ENCODE measurements around the gene BOLA2. TPM values are rescaled to one million over a fixed set of nuclear protein-coding genes. Genes with fewer than 3 reads are reported as not detected.

BOLA2 gene
- total RNA-seq, 1 donor from 2014 or later: 24.7 TPM

Small RNAs within 50 kb of the gene (small RNA-seq; reads per million reads assigned to genes)
- gene AC133555.2: not detected

Other genes with a start within 250 kb of the BOLA2 start
- gene NPIPB11, start 47.6 kb downstream of the BOLA2 start, total RNA-seq (ENCODE audit: low replicate concordance): 0.06 and 0.68 TPM in 2 replicates
- 3.9 and 37.1 TPM in 2 replicates for gene SLX1B, start 182 bp upstream of the BOLA2 start, total RNA-seq (ENCODE audit: low replicate concordance)
- gene SULT1A4, start 5.6 kb upstream of the BOLA2 start, total RNA-seq (ENCODE audit: low replicate concordance): 1.1 TPM in 1 of 2 replicates, not detected in the other
- 17.0 and 28.2 TPM in 2 replicates for gene NPIPB12, start 52.1 kb upstream of the BOLA2 start, total RNA-seq (ENCODE audit: low replicate concordance)
- gene SPN, start 208.9 kb upstream of the BOLA2 start, total RNA-seq (ENCODE audit: low replicate concordance): 0.02 and 0.25 TPM in 2 replicates
- gene QPRT, start 224.8 kb upstream of the BOLA2 start, total RNA-seq (ENCODE audit: low replicate concordance): 49.6 and 112 TPM in 2 replicates